PC-9 (cell line): ENCODE results near the gene KIAA1191. TPM values are rescaled to one million over a fixed set of nuclear protein-coding genes. Genes with fewer than 3 reads are reported as not detected.

ENCODE experiments used
- BruUV-seq: library from RNA; stranded (reverse); fragments of 400-500 nt; replicated peaks from 2 replicates; lab custom pipeline; 2021; lab: Mats Ljungman, UMichigan
- CTCF ChIA-PET: fragments of 300-600 bp; sonication (Branson Sonifier 250); formaldehyde crosslinking; loops from one replicate; lab custom pipeline; 2022; ENCODE audit warnings: antibody characterized with exemption; lab: Charles Lee
- POLR2A ChIA-PET: fragments of 300-600 bp; sonication (Branson Sonifier 250); formaldehyde crosslinking; loops from one replicate; lab custom pipeline; 2022; ENCODE audit warnings: antibody characterized with exemption; ENCODE audit not compliant: unreplicated experiment; lab: Charles Lee
- DNase-seq, 2 experiments: peaks; one replicate each; pipeline versions ENCODE4 v3.0.0 to v3.0.0-alpha.2; 2015 to 2022; ENCODE audit warnings: mixed read lengths in 1 of 2
- H2AFZ ChIP-seq: fragments of 200-600 bp; sonication (generic); 2 replicates; pipeline ENCODE4 v1.8.1; 2017; ENCODE audit warnings: antibody characterized with exemption
- H3F3A ChIP-seq: fragments of 200-600 bp; sonication (generic); 2 replicates; pipeline ENCODE4 v1.8.1; 2017; ENCODE audit warnings: antibody characterized with exemption, mild to moderate bottlenecking, low read depth; ENCODE audit not compliant: insufficient read depth
- H3K27ac ChIP-seq: fragments of 200-600 bp; sonication (generic); 2 replicates; pipeline ENCODE4 v1.6.1; 2016; ENCODE audit warnings: mixed run types
- H3K27me3 ChIP-seq: fragments of 200-600 bp; sonication (generic); 2 replicates; pipeline ENCODE4 v1.6.1; 2016; ENCODE audit warnings: low read depth, mixed run types; ENCODE audit not compliant: insufficient read depth
- H3K36me3 ChIP-seq: fragments of 200-600 bp; sonication (generic); 2 replicates; pipeline ENCODE4 v1.6.1; 2016; ENCODE audit warnings: low read depth, mixed run types
- H3K4me1 ChIP-seq: fragments of 200-600 bp; sonication (generic); replicated peaks from 2 replicates; pipeline ENCODE4 v1.6.1; 2016; ENCODE audit warnings: mixed run types; ENCODE audit not compliant: insufficient read depth
- H3K4me2 ChIP-seq: fragments of 200-600 bp; sonication (generic); 2 replicates; pipeline ENCODE4 v1.6.1; 2017; ENCODE audit warnings: mixed run types
- H3K4me3 ChIP-seq: fragments of 200-600 bp; sonication (generic); 2 replicates; pipeline ENCODE4 v1.6.1; 2016; ENCODE audit warnings: mixed run types
- H3K79me2 ChIP-seq: fragments of 200-600 bp; sonication (generic); 2 replicates; pipeline ENCODE4 v1.6.1; 2017; ENCODE audit warnings: low read depth, mixed run types
- H3K9me2 ChIP-seq: fragments of 200-600 bp; sonication (generic); 2 replicates; pipeline ENCODE4 v1.8.1; 2017; ENCODE audit warnings: mild to moderate bottlenecking; ENCODE audit not compliant: insufficient read depth
- H3K9me3 ChIP-seq: fragments of 200-600 bp; sonication (generic); 2 replicates; pipeline ENCODE4 v1.8.1; 2016; ENCODE audit warnings: low read depth; ENCODE audit not compliant: insufficient read depth
- H4K20me1 ChIP-seq: fragments of 200-600 bp; sonication (generic); 2 replicates; pipeline ENCODE4 v1.8.1; 2017; ENCODE audit not compliant: insufficient read depth
- CTCF ChIP-seq: fragments of 200-600 bp; sonication (generic); conservative IDR thresholded peaks from 2 replicates; pipeline ENCODE4 v1.6.1; 2017; ENCODE audit warnings: mixed run types, antibody characterized with exemption, mild to moderate bottlenecking, moderate library complexity
- EZH2 ChIP-seq: fragments of 200-600 bp; sonication (generic); IDR thresholded peaks from 2 replicates; pipeline ENCODE4 v1.8.0; 2017; ENCODE audit warnings: antibody characterized with exemption, low read depth
- intact Hi-C: fragments of 100-400 bp; cut with micrococcal nuclease; formaldehyde crosslinking; loops from one replicate; pipeline ENCODE4 v1.10.0; 2022; ENCODE audit not compliant: unreplicated experiment
- total RNA-seq: library from RNA; stranded (reverse); gene quantifications from 2 replicates; pipeline ENCODE4 v1.2.3, GENCODE V29; 2021

KIAA1191 gene
- total RNA-seq, 1 experiment from 2014 or later: 115 TPM

GRCh38 chr5:176401281-176402205 lies 40.0 kb upstream of the KIAA1191 start:
- Histone ChIP-seq H3K4me1 (0 out of 2 replicates have a peak, but pooled peaks cover 8% of the 10 kb centered on the region), H3K4me2 (no peak overlapping the region), H3K9me3 (no peaks in the 10 kb centered on the region), H3K36me3 (no peaks in the 10 kb centered on the region), H3K27ac (no peak overlapping the region), H3K4me3 (no peak overlapping the region), H3K9me2 (no peaks in the 10 kb centered on the region), H3K27me3 (no peaks in the 10 kb centered on the region), H4K20me1 (peaks cover 8% of the 10 kb centered on the region; the same call in 1 of the 2 replicates), H3F3A (peaks cover 5% of the 10 kb centered on the region; the same call in 1 of the 2 replicates), H3K79me2 (0 out of 2 replicates have a peak, but pooled peaks cover 3% of the 10 kb centered on the region), H2AFZ (no peak overlapping the region)
- TF ChIP-seq EZH2 (no peak), CTCF (no peak)
- no TSS peak for BruUV-seq
- POLR2A ChIA-PET: no interaction called here
- DNase-seq: peak in 1 of 2 experiments; percentile 31
- intact Hi-C loops: no loop called here
- CTCF ChIA-PET: interaction anchor here (1.1 kb wide), 1 partner anchor 9 kb away, joined by 5 read pairs; no protein-coding TSS in a partner anchor

GRCh38 chr5:176400382-176401156 lies 39.0 kb upstream of the KIAA1191 start:
- Histone ChIP-seq H3K9me2 (no peaks in the 10 kb centered on the region), H3K4me1 (0 out of 2 replicates have a peak, but pooled peaks cover 8% of the 10 kb centered on the region), H3K36me3 (no peaks in the 10 kb centered on the region), H3K9me3 (no peaks in the 10 kb centered on the region), H3K27me3 (no peaks in the 10 kb centered on the region), H2AFZ (no peak overlapping the region), H3K27ac (no peak overlapping the region), H3K4me2 (no peak overlapping the region), H3K79me2 (0 out of 2 replicates have a peak, but pooled peaks cover 3% of the 10 kb centered on the region), H4K20me1 (peaks cover 8% of the 10 kb centered on the region; the same call in 1 of the 2 replicates), H3K4me3 (no peak overlapping the region), H3F3A (peaks cover 5% of the 10 kb centered on the region; the same call in 1 of the 2 replicates)
- TF ChIP-seq EZH2 (no peak), CTCF (no peak)
- intact Hi-C loops: no loop called here
- BruUV-seq: no TSS peak
- CTCF ChIA-PET: interaction anchor here (1.1 kb wide), 1 partner anchor 10 kb away, joined by 5 read pairs; no protein-coding TSS in a partner anchor
- POLR2A ChIA-PET: no interaction called here
- DNase-seq: peak; percentile 29 to 62
